IPS-15b (cell line): ENCODE measurements around the gene PPP2R2C.
A peak's percentile ranks its signal among the peaks of the same experiment; 100 is the strongest.

ENCODE experiments used
- H3K27me3 ChIP-seq: one replicate; pipeline ENCODE4 v1.6.1; 2013; ENCODE audit warnings: low read length; ENCODE audit not compliant: control insufficient read depth, insufficient read depth
- H3K36me3 ChIP-seq: one replicate; pipeline ENCODE4 v1.6.1; 2013; ENCODE audit warnings: low read length; ENCODE audit not compliant: control insufficient read depth, insufficient read depth
- H3K4me1 ChIP-seq: one replicate; pipeline ENCODE4 v1.6.1; 2013; ENCODE audit warnings: mild to moderate bottlenecking, low read length; ENCODE audit not compliant: control insufficient read depth, insufficient read depth
- H3K4me3 ChIP-seq: one replicate; pipeline ENCODE4 v1.5.1; 2013; ENCODE audit warnings: low read depth, low read length
- H3K9ac ChIP-seq: one replicate; pipeline ENCODE4 v1.6.1; 2013; ENCODE audit warnings: low read depth, mild to moderate bottlenecking, low read length
- H3K9me3 ChIP-seq: one replicate; pipeline ENCODE4 v1.6.1; 2013; ENCODE audit warnings: mild to moderate bottlenecking, low read length; ENCODE audit not compliant: control insufficient read depth, insufficient read depth

Gene PPP2R2C

GRCh38 chr4:6473264-6474052, 1.0 kb upstream of the PPP2R2C start:
- no peaks in the 10 kb centered on the region for H3K36me3 ChIP-seq
- peaks cover 2% of the 10 kb centered on the region for H3K4me1 ChIP-seq
- peak overlapping the region; percentile 48 for H3K4me3 ChIP-seq
- H3K9me3 ChIP-seq = no peaks in the 10 kb centered on the region
- H3K9ac ChIP-seq = no peak overlapping the region
- peaks cover 45% of the 10 kb centered on the region for H3K27me3 ChIP-seq

GRCh38 chr4:6472008-6472386, 417 bp downstream of the PPP2R2C start:
- Histone ChIP-seq H3K9ac (no peak overlapping the region), H3K36me3 (no peaks in the 10 kb centered on the region), H3K9me3 (no peaks in the 10 kb centered on the region), H3K27me3 (peaks cover 54% of the 10 kb centered on the region), H3K4me3 (peak overlapping the region; percentile 45), H3K4me1 (peaks cover 2% of the 10 kb centered on the region)

- H3K9ac ChIP-seq = no peak overlapping the region
- peak overlapping the region; percentile 56 for H3K4me3 ChIP-seq
- H3K9me3 ChIP-seq = no peaks in the 10 kb centered on the region
- H3K4me1 ChIP-seq = peaks cover 2% of the 10 kb centered on the region
- H3K27me3 ChIP-seq = peaks cover 54% of the 10 kb centered on the region
- H3K36me3 ChIP-seq = no peaks in the 10 kb centered on the region
Measured at GRCh38 chr4:6471307-6472007, 957 bp downstream of the PPP2R2C start.

- H3K9me3 ChIP-seq = no peaks in the 10 kb centered on the region
- peaks cover 54% of the 10 kb centered on the region for H3K27me3 ChIP-seq
- peak overlapping the region; percentile 56 for H3K4me3 ChIP-seq
- peak overlapping the region; percentile 60 for H3K9ac ChIP-seq
- H3K36me3 ChIP-seq = no peaks in the 10 kb centered on the region
- peaks cover 2% of the 10 kb centered on the region for H3K4me1 ChIP-seq
Measured at GRCh38 chr4:6470502-6471306, 1.7 kb downstream of the PPP2R2C start.

GRCh38 chr4:6469898-6470501, 2.4 kb downstream of the PPP2R2C start:
- no peaks in the 10 kb centered on the region for H3K36me3 ChIP-seq
- H3K9ac ChIP-seq = peak overlapping the region; percentile 60
- H3K9me3 ChIP-seq = no peaks in the 10 kb centered on the region
- peak overlapping the region; percentile 56 for H3K4me3 ChIP-seq
- H3K27me3 ChIP-seq = peaks cover 52% of the 10 kb centered on the region
- peaks cover 2% of the 10 kb centered on the region for H3K4me1 ChIP-seq

- H3K4me1 ChIP-seq = peaks cover 2% of the 10 kb centered on the region
- H3K4me3 ChIP-seq = no peak overlapping the region
- H3K27me3 ChIP-seq = peaks cover 51% of the 10 kb centered on the region
- no peak overlapping the region for H3K9ac ChIP-seq
- no peaks in the 10 kb centered on the region for H3K9me3 ChIP-seq
- no peaks in the 10 kb centered on the region for H3K36me3 ChIP-seq
Measured at GRCh38 chr4:6469144-6469543, 3.3 kb downstream of the PPP2R2C start.

GRCh38 chr4:6468376-6468775, 4.0 kb downstream of the PPP2R2C start:
- Histone ChIP-seq H3K4me3 (no peak overlapping the region), H3K4me1 (no peaks in the 10 kb centered on the region), H3K27me3 (peaks cover 45% of the 10 kb centered on the region), H3K36me3 (no peaks in the 10 kb centered on the region), H3K9ac (no peak overlapping the region), H3K9me3 (no peaks in the 10 kb centered on the region)

GRCh38 chr4:6467600-6467999, 4.8 kb downstream of the PPP2R2C start:
- Histone ChIP-seq H3K4me1 (no peaks in the 10 kb centered on the region), H3K36me3 (no peaks in the 10 kb centered on the region), H3K27me3 (peaks cover 37% of the 10 kb centered on the region), H3K4me3 (no peak overlapping the region), H3K9ac (no peak overlapping the region), H3K9me3 (no peaks in the 10 kb centered on the region)

GRCh38 chr4:6466756-6467381, 5.5 kb downstream of the PPP2R2C start:
- Histone ChIP-seq H3K4me3 (no peak overlapping the region), H3K4me1 (no peaks in the 10 kb centered on the region), H3K27me3 (peaks cover 37% of the 10 kb centered on the region), H3K9me3 (no peaks in the 10 kb centered on the region), H3K9ac (no peak overlapping the region), H3K36me3 (no peaks in the 10 kb centered on the region)

- H3K27me3 ChIP-seq = peaks cover 32% of the 10 kb centered on the region
- no peaks in the 10 kb centered on the region for H3K36me3 ChIP-seq
- H3K4me1 ChIP-seq = no peaks in the 10 kb centered on the region
- no peak overlapping the region for H3K4me3 ChIP-seq
- no peaks in the 10 kb centered on the region for H3K9me3 ChIP-seq
- no peak overlapping the region for H3K9ac ChIP-seq
Measured at GRCh38 chr4:6465955-6466354, 6.5 kb downstream of the PPP2R2C start.
